ENCODE measurements around the gene PRSS50. TPM values are rescaled to one million over a fixed set of nuclear protein-coding genes. Genes with fewer than 3 reads are reported as not detected.
A peak's percentile ranks its signal among the peaks of the same experiment; 100 is the strongest.

PRSS50 gene
- total RNA-seq, 2 donors from 2014 or later, result 2.6 to 3.1 TPM

DNA sequence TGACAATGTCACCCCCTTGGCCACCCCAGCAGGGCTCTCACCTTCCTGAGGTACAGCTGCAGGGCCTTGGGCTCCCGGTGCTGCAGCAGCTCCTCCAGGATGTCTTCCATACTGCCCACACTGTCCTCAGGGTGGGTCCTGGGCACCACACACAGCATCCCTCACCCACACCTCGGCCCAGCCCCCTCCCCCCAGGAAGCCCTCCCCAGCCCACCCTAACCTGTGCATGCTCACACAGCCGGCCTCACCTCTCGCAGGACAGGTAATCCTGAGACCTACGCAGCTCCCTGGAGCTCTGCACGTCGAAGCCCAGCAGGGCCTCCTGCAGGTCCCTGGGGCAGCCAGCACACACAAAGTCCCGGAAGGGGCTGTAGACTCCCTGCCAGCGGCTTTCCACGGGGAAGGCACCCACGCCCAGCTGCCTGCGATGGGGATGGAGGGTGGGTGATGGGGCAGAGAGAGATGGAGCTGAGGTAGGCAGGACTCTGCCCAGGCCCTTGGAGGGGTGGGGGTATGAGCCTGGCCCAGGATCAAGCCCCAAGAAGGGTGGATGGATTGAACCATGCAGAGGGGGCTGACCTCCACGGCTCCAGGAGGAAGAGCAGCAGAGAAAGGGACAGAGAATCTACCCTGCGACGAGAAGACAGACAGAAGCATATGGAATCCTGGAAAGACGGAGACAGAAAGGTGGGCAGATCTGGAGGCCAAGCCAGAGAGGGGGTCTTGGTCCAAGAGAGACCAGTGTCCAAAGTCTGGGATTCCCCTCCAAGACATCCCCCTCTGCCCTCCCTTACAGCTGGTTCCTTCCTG, 40.9 kb downstream of the PRSS50 start:
- intact Hi-C loops (cut with DNase I), result no loop called here
- WGBS, 2 donors, result 74 to 75% methylated on average over 9 to 14 of the region's 16 CpGs
- peak in 1 of 4 donors; percentile 6 for DNase-seq
- Histone ChIP-seq H3K27ac (no peak overlapping the region), H3K4me1 (no peaks in the 10 kb centered on the region), H3K9me3 (no peaks in the 10 kb centered on the region), H3K4me3 (no peak overlapping the region), H3K27me3 (no peaks in the 10 kb centered on the region), H3K36me3 (replicated peaks in 1 of 2; ENCODE audit: insufficient read depth in 1 of 2, low read depth in 2 of 2) (no peaks in the 10 kb centered on the region)
- TF ChIP-seq POLR2A (IDR thresholded peaks at IDR 0.05) (no peak), CTCF (IDR thresholded peaks at IDR 0.05) (no peak)
- no peak for ATAC-seq

GRCh38 chr3:46675843-46676567, 41.7 kb downstream of the PRSS50 start:
- Histone ChIP-seq H3K36me3 (replicated peaks in 1 of 2; ENCODE audit: insufficient read depth in 1 of 2, low read depth in 2 of 2) (no peaks in the 10 kb centered on the region), H3K27ac (no peak overlapping the region), H3K27me3 (no peaks in the 10 kb centered on the region), H3K4me1 (no peaks in the 10 kb centered on the region), H3K4me3 (no peak overlapping the region), H3K9me3 (no peaks in the 10 kb centered on the region)
- peak in 2 of 4 donors; percentile 3 to 9 for DNase-seq
- WGBS, 2 donors, result 81 to 100% methylated on average over 3 to 9 of the region's 9 CpGs
- no peak for ATAC-seq
- no peak for TF ChIP-seq CTCF (IDR thresholded peaks at IDR 0.05)
- no peak for TF ChIP-seq POLR2A (IDR thresholded peaks at IDR 0.05)
- intact Hi-C loops (cut with DNase I), result no loop called here

- Histone ChIP-seq H3K27me3 (no peaks in the 10 kb centered on the region), H3K36me3 (replicated peaks in 1 of 2; ENCODE audit: insufficient read depth in 1 of 2, low read depth in 2 of 2) (no peaks in the 10 kb centered on the region), H3K27ac (no peak overlapping the region), H3K4me1 (no peaks in the 10 kb centered on the region), H3K4me3 (no peak overlapping the region), H3K9me3 (no peaks in the 10 kb centered on the region)
- DNase-seq (peak in 2 of 4 donors; percentile 0 to 3), ATAC-seq (no peak)
- 86 to 92% methylated on average over 6 of the region's 6 CpGs for WGBS, 2 donors
- intact Hi-C loops (cut with DNase I), result no loop called here
- no peak for TF ChIP-seq POLR2A (IDR thresholded peaks at IDR 0.05)
- TF ChIP-seq CTCF (IDR thresholded peaks at IDR 0.05), result no peak
Measured at GRCh38 chr3:46675426-46675825, 42.2 kb downstream of the PRSS50 start.

DNA sequence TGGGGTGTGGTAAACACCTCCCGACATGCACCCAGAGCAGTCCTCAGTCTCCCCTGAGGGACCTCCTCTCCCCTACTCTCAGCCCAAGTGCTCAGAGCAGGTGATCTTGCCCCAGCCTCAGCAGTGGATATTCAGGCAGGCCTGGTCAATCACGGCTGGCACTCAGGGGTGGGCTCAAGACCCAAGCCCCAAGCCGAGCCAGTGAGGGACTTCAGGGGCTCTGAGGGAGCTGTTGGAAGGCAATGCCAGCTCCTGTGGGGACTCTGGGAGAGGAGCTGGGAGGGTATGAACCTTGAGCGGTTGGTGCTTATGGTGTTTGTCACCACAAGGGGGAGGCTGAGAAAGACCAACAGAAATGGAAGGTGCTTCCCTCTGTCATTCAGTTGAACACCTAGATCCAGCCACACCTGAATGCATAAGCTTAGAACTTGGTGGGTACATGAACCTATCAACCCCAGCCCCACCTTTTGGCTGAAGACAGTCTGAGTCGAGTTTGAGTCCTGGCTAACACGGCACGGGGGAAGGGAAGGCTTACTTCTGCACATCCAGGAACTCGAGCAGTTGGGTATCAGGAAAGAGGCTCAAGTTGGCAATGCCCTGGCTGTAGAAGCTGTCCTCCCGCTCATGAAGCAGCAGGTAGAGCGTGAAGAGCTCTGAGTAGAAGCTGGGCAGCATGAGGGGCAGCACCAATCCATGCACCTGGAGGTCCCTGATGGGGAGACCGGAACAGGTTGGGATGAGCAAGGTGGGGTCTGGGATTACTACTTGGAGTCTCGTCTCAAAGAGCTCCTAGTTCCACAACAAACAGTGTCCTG, 43.4 kb downstream of the PRSS50 start:
- TF ChIP-seq CTCF (IDR thresholded peaks at IDR 0.05), result no peak
- no peak for TF ChIP-seq POLR2A (IDR thresholded peaks at IDR 0.05)
- Histone ChIP-seq H3K4me3 (no peak overlapping the region), H3K9me3 (no peaks in the 10 kb centered on the region), H3K27me3 (no peaks in the 10 kb centered on the region), H3K27ac (no peak overlapping the region), H3K4me1 (no peaks in the 10 kb centered on the region), H3K36me3 (replicated peaks in 1 of 2; ENCODE audit: insufficient read depth in 1 of 2, low read depth in 2 of 2) (no peaks in the 10 kb centered on the region)
- intact Hi-C loops (cut with DNase I), result no loop called here
- ATAC-seq, result no peak
- WGBS, 2 donors, result 93 to 94% methylated on average over 12 of the region's 12 CpGs
- peak in 3 of 4 donors; percentile 4 to 6 (median 5) for DNase-seq

Measured in body of pancreas (tissue), 4 donors.